Measurements from ENCODE around the gene FBXL12.
"Not testable (repeated sequence)": the region's sequence is repeated elsewhere in the genome, so short reads cannot be mapped to it uniquely, and the experiment has no call there.

FBXL12 gene

GRCh38 chr19:9823816-9824215 is 4.9 kb upstream of the FBXL12 start:
- Mint-ChIP-seq H3K36me3 (ENCODE audit: low read depth) (peaks cover 11% of the 10 kb centered on the region), H3K27ac (no peak overlapping the region), H3K4me1 (ENCODE audit: low read depth) (peaks cover 21% of the 10 kb centered on the region), H3K27me3 (ENCODE audit: low read depth) (no peaks in the 10 kb centered on the region), H3K9me3 (no peaks in the 10 kb centered on the region), H3K4me3 (no peak overlapping the region)

DNA sequence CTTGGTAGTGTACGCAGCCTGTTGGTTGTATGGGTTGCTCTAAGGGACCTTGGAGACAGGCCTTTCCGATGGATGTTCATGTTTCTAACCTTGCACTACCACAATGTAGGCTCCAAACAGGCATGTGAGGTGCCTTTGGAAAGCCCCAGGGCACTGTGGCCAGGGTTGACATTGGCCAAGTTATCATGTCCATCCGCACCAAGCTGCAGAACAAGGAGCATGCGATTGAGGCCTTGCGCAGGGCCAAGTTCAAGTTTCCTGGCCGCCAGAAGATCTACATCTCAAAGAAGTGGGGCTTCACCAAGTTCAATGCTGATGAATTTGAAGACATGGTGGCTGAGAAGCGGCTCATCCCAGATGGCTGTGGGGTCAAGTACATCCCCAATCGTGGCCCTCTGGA is 1.2 kb upstream of the FBXL12 start:
- H3K4me3 Mint-ChIP-seq: peak overlapping the region; percentile 87
- H3K4me1 Mint-ChIP-seq (ENCODE audit: low read depth): peaks cover 19% of the 10 kb centered on the region
- H3K27ac Mint-ChIP-seq: peak overlapping the region; percentile 89
- not testable (repeated sequence) for H3K9me3 Mint-ChIP-seq; H3K27me3 Mint-ChIP-seq (ENCODE audit: low read depth)
- H3K36me3 Mint-ChIP-seq (ENCODE audit: low read depth): peaks cover 11% of the 10 kb centered on the region

DNA sequence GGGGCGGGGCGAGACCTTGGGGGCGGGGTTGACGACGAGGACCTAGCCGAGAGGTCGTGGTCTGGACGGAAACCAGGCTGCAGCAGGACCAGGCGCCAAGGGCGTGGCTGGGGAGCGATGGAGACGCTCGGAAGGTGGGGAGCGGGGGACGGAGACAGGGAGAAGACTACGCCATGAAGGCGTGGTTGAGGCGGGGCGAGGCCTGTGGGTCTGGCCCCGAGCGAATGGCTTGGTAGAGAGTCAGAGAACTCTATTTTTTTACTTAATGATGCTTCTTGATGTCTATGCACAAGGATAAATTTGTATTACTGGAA is 674 bp upstream of the FBXL12 start:
- H3K27me3 Mint-ChIP-seq (ENCODE audit: low read depth): no peaks in the 10 kb centered on the region
- peak overlapping the region; percentile 87 for H3K4me3 Mint-ChIP-seq
- peaks cover 19% of the 10 kb centered on the region for H3K4me1 Mint-ChIP-seq (ENCODE audit: low read depth)
- peaks cover 16% of the 10 kb centered on the region for H3K36me3 Mint-ChIP-seq (ENCODE audit: low read depth)
- peaks cover 8% of the 10 kb centered on the region for H3K9me3 Mint-ChIP-seq
- peak overlapping the region; percentile 89 for H3K27ac Mint-ChIP-seq

GRCh38 chr19:9818175-9818733 is 625 bp downstream of the FBXL12 start:
- peaks cover 8% of the 10 kb centered on the region for H3K9me3 Mint-ChIP-seq
- H3K36me3 Mint-ChIP-seq (ENCODE audit: low read depth): peaks cover 19% of the 10 kb centered on the region
- H3K27ac Mint-ChIP-seq: peak overlapping the region; percentile 89
- H3K27me3 Mint-ChIP-seq (ENCODE audit: low read depth): no peaks in the 10 kb centered on the region
- peaks cover 19% of the 10 kb centered on the region for H3K4me1 Mint-ChIP-seq (ENCODE audit: low read depth)
- H3K4me3 Mint-ChIP-seq: peak overlapping the region; percentile 87

GRCh38 chr19:9811139-9811538 is 7.7 kb downstream of the FBXL12 start:
- H3K36me3 Mint-ChIP-seq (ENCODE audit: low read depth): peaks cover 32% of the 10 kb centered on the region
- H3K27me3 Mint-ChIP-seq (ENCODE audit: low read depth): no peaks in the 10 kb centered on the region
- no peak overlapping the region for H3K27ac Mint-ChIP-seq
- H3K4me1 Mint-ChIP-seq (ENCODE audit: low read depth): peaks cover 6% of the 10 kb centered on the region
- H3K9me3 Mint-ChIP-seq: peaks cover under 1% of the 10 kb centered on the region
- no peak overlapping the region for H3K4me3 Mint-ChIP-seq

DNA sequence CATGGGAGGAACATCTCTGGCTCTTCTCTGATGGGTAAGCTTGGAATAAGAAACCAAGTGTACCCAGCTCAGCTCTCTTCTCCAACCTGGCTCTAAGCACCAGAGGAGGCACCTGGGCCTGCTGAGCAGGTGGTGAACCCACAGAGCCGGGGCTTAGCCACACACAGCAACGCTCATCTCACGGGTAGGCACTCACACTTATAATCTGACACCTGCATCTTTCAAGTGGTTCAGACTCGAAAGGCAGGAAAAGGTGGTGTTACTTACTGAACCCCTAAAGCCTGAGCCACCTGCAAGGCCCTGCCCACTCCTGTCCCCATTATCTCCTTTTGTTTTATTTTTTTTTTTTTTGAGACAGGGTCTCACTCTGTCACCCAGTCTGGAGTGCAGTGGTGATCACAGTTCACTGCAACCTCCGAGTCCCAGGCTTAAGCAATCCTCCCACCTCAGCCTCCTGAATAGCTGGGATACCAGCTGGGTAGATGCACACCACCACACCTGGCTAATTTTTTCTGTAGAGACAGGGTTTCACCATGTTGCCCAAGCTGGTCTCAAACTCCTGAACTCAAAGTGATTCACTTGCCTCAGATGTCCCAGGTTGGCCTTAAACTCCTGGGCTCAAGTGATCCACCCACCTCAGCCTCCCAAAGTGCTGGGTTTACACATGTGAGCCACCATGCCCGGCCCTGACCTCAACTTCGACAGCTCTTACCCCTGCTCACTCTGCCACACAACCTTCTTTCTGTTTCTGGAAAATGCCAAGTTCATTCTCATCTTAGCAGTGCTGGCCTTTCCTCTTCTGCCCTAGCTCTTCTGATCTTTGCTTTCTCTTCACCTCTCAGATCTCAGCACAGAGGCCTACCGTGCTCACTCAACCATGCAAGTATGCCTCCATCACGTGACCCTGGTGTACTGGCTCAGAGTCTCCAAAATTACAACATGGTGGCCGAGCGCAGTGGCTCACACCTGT is 9.7 kb downstream of the FBXL12 start:
- peaks cover 22% of the 10 kb centered on the region for H3K36me3 Mint-ChIP-seq (ENCODE audit: low read depth)
- H3K27me3 Mint-ChIP-seq (ENCODE audit: low read depth): no peaks in the 10 kb centered on the region
- H3K4me3 Mint-ChIP-seq: peak overlapping the region; percentile 12
- H3K27ac Mint-ChIP-seq: peak overlapping the region; percentile 62
- H3K4me1 Mint-ChIP-seq (ENCODE audit: low read depth): peaks cover 6% of the 10 kb centered on the region
- H3K9me3 Mint-ChIP-seq: no peaks in the 10 kb centered on the region

- no peak overlapping the region for H3K4me3 Mint-ChIP-seq
- H3K4me1 Mint-ChIP-seq (ENCODE audit: low read depth): peaks cover 6% of the 10 kb centered on the region
- H3K27ac Mint-ChIP-seq: no peak overlapping the region
- no peaks in the 10 kb centered on the region for H3K9me3 Mint-ChIP-seq
- peaks cover 25% of the 10 kb centered on the region for H3K36me3 Mint-ChIP-seq (ENCODE audit: low read depth)
- H3K27me3 Mint-ChIP-seq (ENCODE audit: low read depth): no peaks in the 10 kb centered on the region
Observed at GRCh38 chr19:9806803-9807202, 12.1 kb downstream of the FBXL12 start.

DNA sequence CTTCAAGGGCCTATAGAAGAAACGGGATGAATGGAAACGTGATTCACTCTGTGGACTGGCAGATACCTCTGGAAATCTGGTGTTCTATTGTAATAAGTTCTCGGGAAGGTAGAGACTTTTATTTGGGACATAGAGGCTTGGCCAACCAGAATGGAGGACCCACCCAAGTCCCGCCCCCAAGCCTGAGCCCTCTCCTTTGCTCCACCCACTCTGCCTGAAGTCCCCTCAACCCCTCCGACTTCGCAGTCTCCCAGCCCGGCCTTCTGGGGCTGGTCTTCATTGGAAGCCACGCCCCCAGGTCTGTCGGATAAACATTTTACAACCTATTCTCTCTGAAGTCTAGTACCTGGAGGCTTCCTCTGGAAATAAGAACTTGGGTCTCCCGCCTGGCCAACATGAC is 16.9 kb downstream of the FBXL12 start:
- Mint-ChIP-seq H3K4me3 (no peak overlapping the region), H3K9me3 (no peaks in the 10 kb centered on the region), H3K27ac (no peak overlapping the region), H3K36me3 (ENCODE audit: low read depth) (peaks cover 7% of the 10 kb centered on the region), H3K4me1 (ENCODE audit: low read depth) (peaks cover 9% of the 10 kb centered on the region), H3K27me3 (ENCODE audit: low read depth) (no peaks in the 10 kb centered on the region)

- Mint-ChIP-seq H3K36me3 (ENCODE audit: low read depth) (peaks cover 7% of the 10 kb centered on the region), H3K27ac (peak overlapping the region; percentile 43), H3K4me3 (no peak overlapping the region), H3K27me3 (ENCODE audit: low read depth) (no peaks in the 10 kb centered on the region), H3K4me1 (ENCODE audit: low read depth) (peaks cover 14% of the 10 kb centered on the region), H3K9me3 (no peaks in the 10 kb centered on the region)
Observed at GRCh38 chr19:9799162-9799561, 19.7 kb downstream of the FBXL12 start.

DNA sequence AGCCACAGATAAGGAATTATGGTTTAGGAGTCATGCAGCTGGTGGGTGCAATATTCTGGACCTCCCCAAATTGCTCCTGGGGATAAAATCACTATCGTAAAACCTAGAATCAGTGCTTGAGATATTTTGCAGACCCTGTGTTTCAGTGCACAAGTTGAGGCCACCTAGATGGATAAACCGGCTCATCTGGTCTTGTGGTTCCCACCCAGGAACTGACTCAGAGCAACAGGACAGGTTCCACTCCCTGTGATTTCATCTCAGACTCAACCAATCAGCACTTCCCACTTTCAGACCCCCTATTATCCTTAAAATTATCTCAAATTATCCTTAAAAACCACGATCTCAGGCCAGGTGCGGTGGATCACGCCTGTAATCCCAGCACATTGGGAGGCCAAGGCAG is 21.0 kb downstream of the FBXL12 start:
- H3K4me1 Mint-ChIP-seq (ENCODE audit: low read depth): peaks cover 20% of the 10 kb centered on the region
- no peaks in the 10 kb centered on the region for H3K27me3 Mint-ChIP-seq (ENCODE audit: low read depth)
- peaks cover 6% of the 10 kb centered on the region for H3K36me3 Mint-ChIP-seq (ENCODE audit: low read depth)
- H3K4me3 Mint-ChIP-seq: no peak overlapping the region
- H3K27ac Mint-ChIP-seq: no peak overlapping the region
- H3K9me3 Mint-ChIP-seq: peaks cover 4% of the 10 kb centered on the region

DNA sequence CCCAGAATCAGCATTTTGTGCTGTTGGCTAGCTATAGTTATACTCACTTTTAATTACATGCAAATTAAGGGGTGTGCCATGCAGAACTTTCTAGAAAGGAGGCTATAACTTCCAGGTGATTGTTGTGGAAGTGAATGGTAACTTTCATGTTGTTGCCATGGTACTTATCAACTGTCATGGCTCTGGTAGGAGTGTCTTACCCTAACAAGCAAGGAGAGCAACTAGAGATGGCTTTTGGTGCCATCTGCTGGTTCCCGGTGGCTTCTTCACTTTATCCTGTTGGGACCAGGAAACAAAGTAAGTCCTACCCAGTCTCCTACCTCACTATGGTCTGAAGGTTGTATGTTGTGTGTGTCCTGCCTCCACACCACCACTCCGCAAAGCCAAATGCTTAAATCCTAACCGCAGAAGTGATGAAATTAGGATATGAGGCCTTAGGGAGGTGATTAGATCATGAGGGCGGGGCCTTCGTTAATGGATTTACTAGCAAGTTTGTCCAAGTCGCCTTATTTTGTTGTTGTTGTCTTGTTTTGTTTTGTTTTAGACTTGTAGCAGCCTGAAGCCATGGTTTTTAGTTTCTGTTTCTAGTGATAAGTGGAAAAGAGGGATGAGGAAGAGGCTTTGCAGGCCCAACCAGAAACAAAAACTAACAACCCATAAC is 22.6 kb downstream of the FBXL12 start:
- Mint-ChIP-seq H3K4me1 (ENCODE audit: low read depth) (peaks cover 25% of the 10 kb centered on the region), H3K27ac (peak overlapping the region; percentile 73), H3K36me3 (ENCODE audit: low read depth) (peaks cover 5% of the 10 kb centered on the region), H3K27me3 (ENCODE audit: low read depth) (no peaks in the 10 kb centered on the region), H3K4me3 (no peak overlapping the region), H3K9me3 (peaks cover 4% of the 10 kb centered on the region)

GRCh38 chr19:9793071-9793591 is 25.7 kb downstream of the FBXL12 start:
- Mint-ChIP-seq H3K4me1 (ENCODE audit: low read depth) (peaks cover 22% of the 10 kb centered on the region), H3K36me3 (ENCODE audit: low read depth) (peaks cover 5% of the 10 kb centered on the region), H3K27ac (peak overlapping the region; percentile 85), H3K4me3 (peak overlapping the region; percentile 90), H3K9me3 (peaks cover 4% of the 10 kb centered on the region), H3K27me3 (ENCODE audit: low read depth) (no peaks in the 10 kb centered on the region)

- Mint-ChIP-seq H3K27ac (peak overlapping the region; percentile 93), H3K9me3 (peaks cover 4% of the 10 kb centered on the region), H3K4me3 (peak overlapping the region; percentile 90), H3K4me1 (ENCODE audit: low read depth) (peaks cover 23% of the 10 kb centered on the region), H3K27me3 (ENCODE audit: low read depth) (no peaks in the 10 kb centered on the region), H3K36me3 (ENCODE audit: low read depth) (peaks cover 5% of the 10 kb centered on the region)
Observed at GRCh38 chr19:9792206-9793070, 26.4 kb downstream of the FBXL12 start.

Data from T-helper 1 cell treated with Interleukin-12 subunit alpha and Interleukin-12 subunit beta and Interleukin-4 antibody, amounts not matched to agents 30 μg/mL and 1 μg/mL, for 36 hours (primary cell).